D721Med (cell line): ENCODE results near the gene TNIK.

Experiments
- DNase-seq: peaks from one replicate; pipeline ENCODE4 v3.0.0; 2011; ENCODE audit warnings: low spot score; ENCODE audit not compliant: insufficient read length
- FAIRE-seq: peaks from 2 replicates; lab custom pipeline; 2011; peaks lifted over from hg19 to GRCh38; lab: Jason Lieb, UNC
- CTCF ChIP-seq: IDR thresholded peaks from 2 replicates; pipeline ENCODE4 v1.5.1; 2012; ENCODE audit warnings: mild to moderate bottlenecking, control low read depth; ENCODE audit not compliant: insufficient read depth; ENCODE audit errors: missing control alignments

Gene TNIK

GRCh38 chr3:171379961-171380483, 80.2 kb downstream of the TNIK start:
- no peak for FAIRE-seq
- TF ChIP-seq CTCF: no peak

DNA sequence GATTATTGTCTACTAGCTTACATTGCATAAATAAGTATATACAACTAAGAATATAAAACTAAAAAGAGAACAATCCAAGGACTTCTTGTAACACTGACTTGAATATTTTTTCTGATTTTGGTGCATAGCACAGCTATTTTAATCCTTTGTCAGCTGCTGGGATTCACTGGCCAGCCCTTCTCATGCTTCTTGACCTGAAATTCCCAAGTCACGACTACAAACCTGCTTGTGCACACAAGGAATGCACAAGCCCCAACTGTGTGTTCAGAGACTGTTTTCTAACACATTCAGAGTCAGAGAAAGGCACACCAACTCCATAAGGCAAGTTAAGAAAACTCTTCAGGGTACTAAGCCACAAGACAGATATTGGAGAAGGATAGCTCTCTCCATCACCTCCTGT, 80.9 kb downstream of the TNIK start:
- DNase-seq (no peak), FAIRE-seq (no peak)
- no peak for TF ChIP-seq CTCF

More at GRCh38 chr3:171379961-171380483, 80.2 kb downstream of the TNIK start:
- DNase-seq: no peak

DNA sequence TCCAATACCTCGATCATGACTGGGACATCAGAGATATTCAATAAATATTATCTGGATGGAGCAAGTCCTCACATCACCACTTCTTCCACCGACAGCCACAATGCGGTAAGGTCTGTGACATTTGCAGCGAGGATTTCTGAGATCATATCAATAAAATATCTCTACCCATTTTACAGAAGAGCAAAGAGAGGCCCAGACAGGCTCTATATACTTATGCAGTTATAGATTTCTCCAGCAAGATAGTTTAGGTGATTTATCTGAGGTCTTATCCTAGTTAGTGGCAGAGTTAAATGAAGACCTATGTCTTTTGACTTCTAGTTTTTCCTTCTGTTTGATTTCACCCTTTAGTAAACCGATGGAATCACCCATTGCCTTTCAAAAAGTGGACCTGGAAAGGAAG, 81.6 kb downstream of the TNIK start:
- no peak for TF ChIP-seq CTCF
- FAIRE-seq: no peak

GRCh38 chr3:171377859-171378258, 82.3 kb downstream of the TNIK start:
- DNase-seq (no peak), FAIRE-seq (no peak)
- no peak for TF ChIP-seq CTCF

More for the DNA sequence above, 81.6 kb downstream of the TNIK start:
- no peak for DNase-seq

- no peak for DNase-seq
- no peak for FAIRE-seq
- no peak for TF ChIP-seq CTCF
Measured at GRCh38 chr3:171376596-171376947, 83.6 kb downstream of the TNIK start.

DNA sequence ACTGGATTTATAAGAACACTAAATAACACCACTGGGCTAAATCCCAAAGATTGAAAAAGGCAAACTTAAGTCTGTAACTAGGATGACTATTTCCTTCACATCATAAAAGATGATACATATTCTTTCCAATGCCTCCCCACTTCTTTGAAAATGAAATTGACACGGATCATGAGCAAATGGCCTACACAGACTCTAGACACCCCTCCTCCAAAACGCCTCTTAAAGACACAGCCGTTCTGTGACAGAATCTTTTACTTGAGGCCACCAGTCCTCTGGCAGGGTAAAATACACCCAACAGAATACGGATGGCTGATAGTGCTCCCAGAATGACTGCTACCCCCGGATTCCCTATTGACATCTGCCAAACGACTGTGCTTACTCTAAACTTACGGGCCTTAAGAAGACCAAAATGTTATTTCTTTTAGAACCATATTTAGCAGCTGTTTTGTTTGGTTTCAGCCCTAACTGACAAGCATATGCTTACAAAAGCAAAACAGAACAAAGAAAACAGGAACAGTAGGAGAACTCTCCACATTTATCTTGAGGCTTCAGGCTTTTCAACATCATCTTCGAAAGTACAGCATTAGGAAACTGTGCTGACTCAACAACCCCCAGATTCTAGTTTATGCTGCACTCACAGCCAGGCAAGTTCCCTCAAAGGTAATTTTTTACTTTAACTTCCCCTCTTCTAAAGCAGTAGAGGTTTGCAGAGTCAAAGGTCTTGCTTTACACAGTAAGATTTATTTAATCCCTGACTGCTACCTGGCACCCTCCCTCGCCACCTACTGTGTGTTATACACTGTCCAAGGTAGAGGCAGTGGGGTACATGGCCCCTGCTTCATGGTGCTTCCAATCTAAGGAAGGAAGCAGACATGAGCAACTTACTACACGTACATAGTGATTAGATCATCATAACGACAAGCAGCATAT, 84.3 kb downstream of the TNIK start:
- no peak for TF ChIP-seq CTCF
- FAIRE-seq: no peak
- DNase-seq: no peak

DNA sequence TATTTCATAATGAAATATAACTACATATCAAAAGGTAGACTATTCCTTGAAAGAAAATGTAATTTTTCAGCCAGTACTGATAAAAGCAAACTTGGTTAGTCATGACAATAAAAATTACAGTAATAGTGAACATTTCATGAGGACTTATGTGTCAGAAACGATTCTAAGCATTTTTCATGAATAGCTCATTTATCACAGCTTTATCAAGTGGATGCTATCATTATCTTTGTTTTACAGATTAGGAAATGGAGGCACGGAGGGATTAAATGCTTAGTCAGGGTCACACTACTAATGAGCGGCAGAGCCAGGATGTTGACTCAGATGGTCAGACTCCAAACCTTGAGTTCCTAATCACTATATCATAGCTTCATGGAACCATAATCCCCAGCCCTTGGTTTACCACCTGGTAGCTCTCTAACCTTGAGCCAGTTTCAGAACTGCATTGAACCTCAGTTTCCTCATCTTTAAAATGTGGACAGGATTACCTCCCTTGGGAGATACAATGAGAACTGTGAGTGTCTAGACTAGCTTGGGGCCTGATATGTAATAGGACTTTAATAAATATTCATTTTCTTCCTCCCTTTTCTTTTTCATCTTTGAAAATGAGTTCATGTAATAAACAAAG, 85.4 kb downstream of the TNIK start:
- no peak for TF ChIP-seq CTCF
- no peak for FAIRE-seq
- DNase-seq: no peak
